Stimulated activated CD4-positive, alpha-beta T cell treated with anti-CD3 and anti-CD28 coated beads, Interleukin-4, amount 100 ng/mL, for 4 hours (primary cell): ENCODE data around the gene SLC17A4.

Experiments used
- DNase-seq, 2 experiments: peaks; one replicate each; pipeline ENCODE4 v3.0.0-alpha.2; 2020

SLC17A4 gene

DNA sequence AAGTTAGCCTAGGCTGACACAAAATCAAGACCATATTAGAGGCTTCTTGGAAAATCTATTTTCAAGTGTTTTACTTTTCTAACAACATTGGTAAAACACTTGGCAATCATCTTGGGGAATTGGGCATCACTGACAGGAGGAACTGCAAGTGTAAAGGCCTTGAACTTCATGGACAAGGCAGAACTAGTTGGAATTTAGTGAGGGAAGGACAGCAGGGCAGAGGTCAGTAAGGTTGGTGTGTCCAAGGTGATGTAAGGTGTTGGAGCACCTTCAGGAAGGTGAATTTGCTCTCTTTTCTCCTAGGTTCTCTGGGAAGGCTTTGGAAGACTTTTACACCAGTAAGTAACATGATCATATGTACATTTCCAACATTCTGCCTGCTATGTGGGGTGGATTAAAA is 1.5 kb upstream of the SLC17A4 start:
- DNase-seq: no peak

DNA sequence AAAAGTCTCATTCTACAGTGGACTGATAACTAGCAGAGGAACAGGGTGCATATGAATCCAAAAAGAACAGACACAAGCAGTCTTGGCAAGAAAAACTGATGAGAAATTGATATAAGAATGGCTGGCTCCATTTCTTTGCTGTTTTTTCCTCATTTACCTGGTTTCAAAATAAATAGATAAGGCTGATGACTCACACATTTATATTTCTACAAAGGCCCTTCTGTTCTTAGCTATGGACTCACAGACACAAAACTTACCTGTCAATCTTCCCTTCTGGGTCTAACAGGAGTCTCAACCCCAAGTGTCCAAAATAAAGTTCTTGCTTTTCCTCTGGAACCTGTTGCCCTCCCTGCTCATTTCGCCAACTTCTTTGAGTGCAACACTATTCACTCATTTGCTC is 941 bp downstream of the SLC17A4 start:
- DNase-seq: no peak

DNA sequence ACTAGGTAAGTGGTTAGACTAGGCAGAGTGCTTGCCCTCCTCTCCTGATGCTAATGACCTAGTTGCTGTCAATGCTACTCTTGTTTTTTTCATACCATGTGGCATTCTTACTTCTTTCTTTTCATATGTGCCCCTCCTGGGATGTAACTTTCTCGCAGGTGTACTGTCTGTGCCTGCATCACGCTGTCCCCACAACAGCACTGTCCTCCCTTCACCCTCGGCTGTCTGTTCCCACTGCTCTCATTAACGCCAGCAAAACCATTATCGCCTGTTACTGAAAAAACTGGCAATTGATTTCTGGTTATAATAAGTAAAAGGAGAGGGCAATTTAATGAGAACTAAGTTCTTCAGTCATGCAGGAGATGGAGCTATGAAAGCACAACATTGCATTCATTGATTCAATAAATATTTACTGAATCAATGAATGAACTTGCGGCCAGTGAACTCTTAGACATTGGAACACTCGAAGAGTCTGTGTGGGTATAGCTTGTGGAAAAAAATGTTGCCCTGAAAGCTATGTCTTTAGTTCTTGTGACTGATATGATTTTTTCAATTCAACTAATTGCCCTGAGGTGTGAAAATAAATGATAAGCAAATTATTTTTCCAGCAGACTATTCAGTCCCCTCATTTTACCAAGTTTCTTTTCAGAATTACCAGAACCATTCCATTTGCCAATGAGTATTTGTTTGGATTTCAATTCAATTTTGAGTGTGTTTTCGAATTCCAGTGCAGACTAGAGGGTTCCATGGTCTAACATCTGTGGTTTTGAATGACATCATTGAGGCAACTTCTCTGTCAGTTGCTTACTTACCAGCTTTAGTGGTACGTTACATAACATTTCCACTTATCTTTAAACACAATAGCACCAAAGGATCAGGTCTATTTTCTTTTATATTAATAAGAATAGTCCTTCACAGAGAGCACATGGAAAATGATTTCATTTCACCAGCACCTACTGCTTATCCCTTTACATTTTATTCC is 2.1 kb downstream of the SLC17A4 start:
- no peak for DNase-seq

DNA sequence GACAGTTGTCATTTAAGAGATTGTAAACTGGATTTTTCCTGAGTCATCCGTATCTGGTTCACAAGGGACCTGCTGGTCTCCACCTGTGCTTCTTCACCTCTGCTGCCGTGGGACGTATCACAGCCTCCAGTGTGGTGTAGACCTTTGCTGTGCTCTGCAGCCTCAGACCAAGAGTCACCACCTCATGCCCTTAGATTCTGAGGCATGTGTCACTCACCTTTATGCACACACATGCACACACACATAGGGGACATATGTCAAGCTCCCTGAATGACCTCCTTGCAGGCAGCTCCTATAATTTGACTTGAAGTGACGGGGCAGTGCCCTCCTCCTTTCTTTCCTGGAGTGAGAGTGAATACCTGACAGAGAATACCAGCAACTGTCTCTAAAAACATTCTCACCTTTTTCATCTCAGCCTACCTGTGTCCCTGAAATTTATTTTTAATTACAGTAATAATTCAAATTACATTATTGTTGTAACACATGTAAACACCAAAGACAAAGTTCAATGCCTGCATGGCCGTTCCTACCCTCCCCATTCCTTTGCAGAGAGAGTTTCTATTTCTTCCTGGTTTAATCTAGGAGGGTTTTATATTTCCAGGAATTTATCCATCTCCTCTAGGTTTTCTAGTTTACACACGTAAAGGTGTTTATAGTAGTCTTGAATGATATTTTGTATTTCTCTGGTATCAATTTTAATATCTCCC is 3.5 kb downstream of the SLC17A4 start:
- no peak for DNase-seq

DNA sequence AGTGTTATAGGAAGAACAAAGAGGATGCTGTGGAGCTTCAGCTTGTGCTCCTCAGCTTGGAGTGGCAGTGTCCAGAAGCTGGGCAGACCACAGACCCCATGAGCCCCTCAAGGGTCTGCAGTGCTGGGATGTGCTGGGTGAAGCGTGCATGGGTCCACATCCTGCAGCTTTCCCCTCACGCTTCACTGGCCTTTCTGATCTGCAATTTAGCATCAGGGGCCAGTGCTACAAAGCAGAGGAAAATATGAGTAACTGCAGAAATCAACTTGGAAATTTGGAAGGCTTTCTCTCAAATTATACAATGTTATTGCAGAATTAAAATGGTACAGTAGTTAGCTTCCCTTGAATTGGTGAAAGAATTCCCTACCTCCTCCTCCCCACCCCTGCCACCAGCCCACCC is 10.1 kb downstream of the SLC17A4 start:
- no peak for DNase-seq

DNA sequence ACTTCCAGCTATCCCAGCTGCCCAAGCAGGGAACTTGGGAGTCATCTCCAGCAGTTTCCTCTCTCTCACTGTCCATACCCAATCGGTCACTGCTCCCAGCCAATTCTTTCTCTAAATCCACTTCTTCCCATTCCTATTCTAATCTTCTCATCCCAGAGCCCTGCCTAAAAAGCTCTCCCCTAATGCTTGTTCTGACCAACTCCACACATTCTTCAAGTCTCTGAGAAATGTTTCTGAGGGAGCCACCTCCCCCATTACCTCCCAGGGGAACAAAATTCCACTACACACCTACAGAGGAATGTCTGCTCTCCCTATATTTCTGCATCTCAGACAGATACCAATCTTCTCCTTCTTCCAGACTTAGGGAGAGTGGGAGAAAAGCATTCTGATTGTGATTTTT is 14.0 kb downstream of the SLC17A4 start:
- DNase-seq: no peak

DNA sequence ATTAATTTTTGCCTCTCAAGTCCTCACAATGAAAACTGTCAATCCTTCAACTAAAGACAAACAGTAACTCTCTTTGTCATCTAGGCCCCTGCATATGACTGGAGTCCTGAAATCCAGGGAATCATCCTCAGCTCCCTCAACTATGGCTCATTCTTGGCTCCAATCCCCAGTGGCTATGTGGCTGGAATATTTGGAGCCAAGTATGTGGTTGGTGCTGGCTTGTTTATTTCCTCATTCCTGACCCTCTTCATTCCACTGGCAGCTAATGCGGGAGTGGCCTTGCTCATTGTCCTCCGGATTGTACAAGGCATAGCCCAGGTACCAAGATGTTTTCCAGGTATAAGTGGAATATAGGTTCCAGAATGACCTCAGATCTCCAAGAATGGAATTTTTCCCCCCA is 15.4 kb downstream of the SLC17A4 start:
- no peak for DNase-seq

DNA sequence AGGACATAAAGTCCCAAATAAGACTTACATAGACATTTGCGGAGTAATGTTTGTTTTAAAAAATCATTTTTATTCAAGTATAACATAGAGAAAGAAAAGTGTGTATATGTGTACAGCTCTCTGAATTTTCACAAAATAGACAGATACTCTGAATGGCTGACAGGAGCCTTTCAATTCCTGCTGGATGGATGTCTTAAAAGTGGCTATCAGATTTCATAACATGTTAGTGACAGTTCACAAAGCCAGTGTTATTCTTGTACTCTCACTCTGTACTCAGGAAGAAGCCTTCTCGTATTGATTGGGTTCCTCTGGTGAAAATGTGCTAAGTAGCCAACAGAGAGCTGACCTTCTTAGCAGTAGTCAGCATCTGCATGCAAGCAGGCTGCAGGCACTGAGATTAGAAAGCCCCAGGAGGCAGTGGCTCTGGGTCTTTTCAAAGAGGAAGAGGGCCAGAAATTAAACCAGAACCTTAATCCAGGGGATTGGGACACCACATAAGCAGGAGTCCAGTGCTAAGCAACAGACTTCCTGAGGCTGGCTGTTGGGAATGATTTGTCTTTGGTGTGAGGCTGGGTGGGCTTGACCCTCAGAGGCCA is 19.7 kb downstream of the SLC17A4 start:
- no peak for DNase-seq

DNA sequence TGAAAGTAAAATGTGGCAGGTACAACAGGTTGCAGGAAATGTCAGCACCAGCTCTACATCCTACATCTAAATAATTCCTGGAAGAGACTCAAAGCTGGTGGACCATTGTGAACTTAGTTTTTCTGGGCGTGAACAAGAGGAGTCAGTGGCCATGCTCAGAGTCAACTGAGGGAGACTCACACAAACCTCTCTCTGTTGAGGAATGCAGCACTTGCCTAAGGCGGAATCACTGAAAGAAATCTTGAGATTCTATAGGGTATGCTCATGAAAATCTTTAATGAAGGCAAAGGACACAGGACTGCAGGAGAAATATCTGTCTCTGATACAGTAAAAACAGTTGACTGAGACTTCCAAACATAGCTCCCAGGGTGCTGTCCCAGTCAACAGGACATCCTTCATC is 22.5 kb downstream of the SLC17A4 start:
- DNase-seq: no peak

DNA sequence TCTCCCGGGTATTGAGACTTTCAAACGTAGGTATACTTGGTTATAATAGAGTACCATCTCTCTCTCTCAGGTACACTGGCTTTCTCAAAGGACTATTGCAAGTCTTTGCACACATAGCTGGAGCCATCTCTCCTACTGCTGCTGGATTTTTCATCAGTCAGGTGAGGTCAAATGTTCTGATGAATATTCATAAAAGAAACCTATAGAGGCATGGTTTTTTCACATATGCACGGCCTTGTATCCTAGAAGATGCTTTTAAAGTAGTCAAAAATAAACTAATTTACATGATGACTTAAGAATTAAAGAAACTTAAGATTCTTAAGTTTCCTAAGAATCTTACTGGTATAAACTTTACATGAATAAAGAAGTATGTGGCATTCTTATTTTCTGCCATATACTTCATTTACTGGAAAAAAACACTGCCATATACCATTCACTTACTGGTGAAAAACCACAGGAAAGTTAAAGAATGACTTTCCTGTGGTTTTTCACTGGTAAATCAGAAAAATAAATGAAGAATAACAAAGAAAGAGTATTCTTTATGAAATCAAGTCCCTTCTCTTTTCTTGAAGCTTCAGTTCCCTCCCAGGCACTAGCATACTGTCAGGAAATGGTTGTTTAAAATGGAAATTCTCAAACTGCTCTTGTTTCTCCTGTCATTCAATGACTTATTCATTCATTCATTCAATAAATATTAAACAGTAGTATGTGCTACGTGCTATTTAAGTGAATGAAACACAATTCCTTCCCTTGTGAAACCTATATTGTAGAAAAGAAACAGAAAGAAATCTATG is 23.5 kb downstream of the SLC17A4 start:
- DNase-seq: no peak

DNA sequence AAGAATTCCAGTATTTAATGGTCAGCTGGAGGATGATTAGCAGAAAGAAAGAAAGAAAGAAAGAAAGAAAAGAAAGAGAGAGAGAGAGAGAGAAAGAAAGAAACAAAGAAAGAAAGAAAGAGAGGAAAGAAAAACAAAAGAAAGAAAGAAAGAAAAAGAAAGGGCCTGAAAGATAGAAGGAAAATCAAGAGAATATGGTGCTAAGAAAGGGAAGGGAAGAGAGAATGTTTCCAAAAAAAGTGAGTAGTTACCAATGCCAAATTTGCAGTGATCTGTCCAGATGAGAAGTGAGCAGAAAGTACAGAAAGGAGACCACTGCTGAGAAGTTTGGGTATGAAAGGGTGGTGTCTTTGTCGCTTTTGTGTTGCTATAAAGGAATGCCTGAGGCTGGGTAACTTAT is 26.6 kb downstream of the SLC17A4 start:
- DNase-seq: no peak

DNA sequence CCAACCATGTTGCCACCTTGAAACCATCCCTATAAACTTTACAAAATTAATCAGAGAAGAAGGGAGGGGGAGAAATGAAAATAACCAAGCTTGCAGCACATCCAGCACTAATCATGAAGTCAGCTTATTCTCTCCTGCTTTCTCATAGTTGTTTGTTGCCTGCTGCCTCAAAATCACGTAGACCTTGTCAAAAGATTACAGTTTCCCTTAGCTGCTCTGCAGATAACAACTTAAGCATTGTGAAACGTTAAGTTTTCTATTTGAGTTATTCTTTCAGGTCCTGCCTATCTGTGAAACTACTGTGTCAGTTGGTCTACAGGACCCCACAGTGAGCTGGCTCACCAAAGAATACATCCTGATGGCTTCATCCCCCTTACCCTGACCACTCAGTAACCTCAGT is 32.9 kb downstream of the SLC17A4 start:
- no peak for DNase-seq

DNA sequence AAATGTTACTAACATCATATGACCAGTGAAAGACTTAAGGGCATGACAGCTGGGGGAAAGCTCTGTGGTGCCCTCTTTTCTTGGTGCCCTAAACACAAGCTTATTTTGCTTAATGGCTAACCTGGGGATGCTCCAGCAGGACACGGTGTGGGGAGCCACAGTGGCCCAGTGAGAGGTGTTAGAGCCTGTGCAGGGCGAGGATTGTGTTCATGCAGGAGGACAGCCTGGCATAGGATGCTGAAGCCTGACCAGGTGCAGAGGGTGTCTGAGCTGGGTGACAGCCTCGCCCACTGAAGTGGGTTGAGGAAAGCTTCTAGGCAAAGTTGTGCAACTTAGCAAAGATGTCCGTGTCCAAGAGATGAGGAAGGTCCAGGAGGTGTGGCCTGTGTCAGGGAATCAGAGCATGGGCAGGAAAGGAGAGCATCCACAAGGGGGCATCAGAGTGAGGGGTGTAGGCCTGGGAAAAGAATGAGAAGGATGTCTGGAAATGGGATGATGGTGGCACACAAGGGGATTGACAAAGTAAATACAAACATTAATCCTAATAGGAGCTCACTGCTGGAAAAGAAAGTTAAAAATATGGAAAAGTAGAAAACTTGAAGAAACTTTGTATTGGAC is 33.9 kb downstream of the SLC17A4 start:
- DNase-seq: peak; percentile 8 to 9

DNA sequence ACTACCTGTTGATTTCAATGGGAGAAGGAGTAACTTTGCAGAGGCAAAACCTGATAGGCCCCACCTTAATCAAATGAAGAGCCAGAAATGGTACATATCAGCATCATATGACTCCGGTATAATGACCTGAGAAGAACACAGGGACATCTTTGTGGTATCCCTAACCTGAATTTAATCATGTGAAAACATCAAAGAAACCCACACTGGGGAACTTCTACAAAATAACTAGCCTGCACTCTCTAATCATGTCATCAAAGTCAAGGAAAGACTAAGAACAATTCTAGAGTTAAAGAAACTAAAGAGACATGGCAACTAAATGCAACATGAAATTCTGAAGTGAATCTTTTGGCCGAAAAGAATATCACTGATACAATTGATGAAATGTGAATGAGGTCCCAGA is 34.9 kb downstream of the SLC17A4 start:
- no peak for DNase-seq

DNA sequence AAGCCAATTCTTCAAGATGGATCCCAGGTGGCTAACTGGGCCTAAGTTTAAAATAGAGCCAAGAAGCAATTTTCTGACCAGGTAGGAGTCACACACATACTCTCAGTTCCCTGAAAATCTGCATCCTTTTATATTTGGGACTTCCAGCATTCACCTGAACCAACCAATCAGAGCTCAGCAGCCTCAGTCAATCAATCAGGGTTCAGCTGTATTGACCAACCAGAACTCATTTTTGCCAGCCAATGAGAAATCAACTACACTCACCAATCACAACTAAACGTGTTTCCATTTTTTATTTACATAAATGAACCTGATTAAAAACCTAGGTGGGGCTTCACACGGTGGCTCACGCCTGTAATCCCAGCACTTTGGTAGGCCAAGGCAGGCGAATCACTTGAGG is 37.5 kb downstream of the SLC17A4 start:
- DNase-seq: no peak

DNA sequence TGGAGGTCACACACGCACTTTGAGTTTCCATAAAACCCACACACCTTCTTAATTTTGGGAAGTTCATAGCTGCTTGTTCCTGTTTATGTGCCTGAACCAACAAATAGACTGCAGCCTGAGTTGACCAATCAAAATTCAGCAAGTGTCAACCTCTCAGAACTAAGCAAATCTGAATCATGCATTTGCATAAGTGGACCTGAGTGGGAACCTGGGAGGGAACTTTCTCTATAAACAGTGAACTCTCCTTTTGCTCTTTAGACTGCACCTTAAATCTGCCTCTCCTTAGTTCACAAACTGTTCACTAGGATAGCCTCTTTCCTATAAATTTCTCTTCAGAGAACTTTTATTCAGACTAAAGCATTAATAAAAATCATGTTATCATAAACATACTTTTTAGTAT is 39.4 kb downstream of the SLC17A4 start:
- no peak for DNase-seq

DNA sequence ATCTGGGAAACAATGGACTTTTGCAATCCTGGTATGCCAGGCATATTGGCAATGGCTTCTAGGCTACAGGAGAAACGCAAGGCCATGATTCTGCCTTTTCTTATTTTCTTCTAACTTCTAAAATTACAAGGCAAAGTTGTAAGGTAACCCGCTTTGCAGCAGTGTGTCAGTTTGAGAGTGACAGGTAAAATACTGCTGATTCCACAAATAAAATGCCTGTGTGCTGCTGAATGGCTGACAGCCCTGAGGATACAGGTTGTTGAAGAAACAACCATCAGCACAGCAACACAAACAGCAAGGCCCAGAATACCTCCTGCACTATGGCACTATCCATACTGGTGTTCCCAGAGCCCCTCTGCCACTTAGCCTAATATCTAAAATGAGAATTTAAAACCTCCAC is 40.2 kb downstream of the SLC17A4 start:
- no peak for DNase-seq

DNA sequence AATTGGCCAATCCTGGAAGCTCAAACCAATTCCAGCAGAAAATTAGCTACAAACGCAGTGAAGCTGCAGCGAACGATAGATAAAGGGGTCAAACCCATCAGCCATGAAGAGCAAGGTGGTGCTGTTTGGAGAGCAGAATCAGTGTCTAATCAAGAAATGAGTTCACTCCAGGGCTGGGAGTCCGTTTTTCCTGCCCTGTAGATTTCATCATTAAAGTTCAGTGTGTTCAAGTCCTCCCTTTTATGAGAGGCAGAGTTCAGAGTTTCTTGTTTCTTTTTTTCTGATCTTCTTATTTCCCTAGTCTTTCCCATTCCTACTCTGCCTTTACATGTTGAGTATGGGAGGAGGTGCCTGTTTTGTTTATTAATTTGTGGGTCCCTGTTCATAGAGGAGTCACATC is 46.9 kb downstream of the SLC17A4 start:
- no peak for DNase-seq

DNA sequence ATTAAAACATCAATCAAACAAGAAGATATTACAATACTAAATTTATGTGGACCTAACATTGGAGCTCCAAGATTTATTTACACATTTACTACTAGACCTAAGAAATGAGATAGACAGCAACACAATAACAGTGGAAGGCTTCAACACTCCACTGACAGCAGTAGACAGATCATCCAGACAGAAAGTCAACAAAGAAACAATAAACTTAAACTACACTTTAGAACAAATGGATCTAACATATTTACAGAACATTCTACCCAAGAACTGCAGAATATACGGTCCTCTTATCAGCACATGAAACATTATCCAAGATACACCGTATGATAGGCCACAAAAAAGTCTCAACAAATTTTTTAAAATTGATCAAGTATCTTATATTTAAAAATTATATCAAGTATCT is 50.3 kb downstream of the SLC17A4 start:
- DNase-seq: no peak

DNA sequence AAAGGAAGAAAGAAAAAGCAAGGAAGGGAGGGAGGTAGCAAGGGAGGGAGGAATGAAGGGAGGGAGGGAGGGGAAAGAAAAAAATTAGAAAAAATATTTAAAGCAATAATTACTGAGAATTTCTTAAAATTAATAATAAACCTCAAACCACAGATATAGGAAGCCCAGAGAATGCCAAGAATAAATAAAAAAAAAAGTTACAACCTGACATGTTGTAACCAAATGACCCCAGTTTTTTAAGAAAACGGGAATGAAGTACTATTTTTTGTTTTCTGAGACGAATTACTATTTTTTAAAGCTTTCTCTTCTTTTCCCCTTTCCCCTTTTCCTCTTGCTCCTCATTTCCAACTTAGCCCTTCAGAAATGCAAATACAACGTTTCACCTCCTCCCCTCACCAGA is 60.7 kb downstream of the SLC17A4 start:
- no peak for DNase-seq

DNA sequence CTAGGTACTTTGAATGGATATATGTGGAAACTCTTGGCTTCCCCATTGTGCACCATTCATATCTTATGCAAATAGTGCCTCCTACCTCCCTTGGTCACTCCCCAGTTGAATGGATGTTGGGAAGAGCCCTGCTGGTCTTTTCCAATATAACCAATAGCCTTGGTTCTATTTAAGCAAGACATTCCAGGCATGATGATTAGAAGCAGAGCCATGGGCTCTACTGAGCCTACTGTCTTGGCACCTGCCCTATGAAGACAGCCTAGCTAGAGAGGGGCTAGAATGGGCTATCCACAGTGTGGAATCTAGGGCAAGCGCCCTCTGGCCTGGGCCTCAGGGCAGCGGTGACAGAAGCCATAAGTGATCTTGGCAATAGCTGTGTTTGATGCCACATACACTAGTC is 61.7 kb downstream of the SLC17A4 start:
- no peak for DNase-seq

DNA sequence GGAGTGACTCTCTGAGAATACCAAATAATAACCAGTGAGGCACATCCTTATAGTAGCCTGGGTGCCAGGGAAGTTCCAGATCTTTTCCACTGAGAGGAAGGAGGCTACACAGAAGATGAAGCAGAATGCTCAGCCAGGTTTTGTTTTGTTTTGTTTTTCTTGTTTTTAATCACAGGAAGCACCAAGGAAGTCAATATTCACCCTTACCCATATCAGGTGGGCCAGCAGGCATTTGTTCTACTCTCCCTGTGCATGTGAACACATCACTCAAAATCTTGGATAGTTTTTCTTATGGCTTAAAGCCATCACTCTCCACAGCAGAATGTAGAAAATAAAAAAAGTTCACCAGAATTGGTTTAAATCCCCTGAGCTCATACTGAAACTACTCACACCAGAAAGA is 66.8 kb downstream of the SLC17A4 start:
- no peak for DNase-seq

DNA sequence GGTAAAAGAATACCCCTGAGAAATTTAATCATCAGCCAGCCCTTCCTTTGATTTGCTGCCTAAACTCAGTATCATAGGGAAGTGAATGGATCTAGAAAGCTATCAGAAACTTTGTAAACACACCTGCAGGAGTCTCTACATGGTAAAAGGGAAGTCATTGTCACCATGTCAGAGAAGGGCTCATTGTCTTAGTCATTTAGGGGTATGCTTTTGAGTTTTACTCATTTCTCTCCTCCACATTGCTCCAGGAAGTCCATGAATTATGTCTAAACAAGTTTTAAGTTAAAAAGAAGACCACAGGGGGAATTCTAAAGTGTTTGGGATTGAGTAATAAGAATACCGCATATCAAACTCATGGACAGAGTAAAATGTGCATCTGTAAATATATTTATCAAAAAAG is 74.8 kb downstream of the SLC17A4 start:
- DNase-seq: no peak
